ENCODE measurements around the gene C4B.
"Not testable (repeated sequence)": the region's sequence is repeated elsewhere in the genome, so short reads cannot be mapped to it uniquely, and the experiment has no call there.

Gene C4B

GRCh38 chr6:32037598-32038524, 23.3 kb downstream of the C4B start, which contains the start of gene CYP21A2:
TSS of gene CYP21A2 (plus strand) at chr6:32038415. CDS start at chr6:32038423, 8 bp downstream.
- DNase-seq = not testable (repeated sequence)

DNA sequence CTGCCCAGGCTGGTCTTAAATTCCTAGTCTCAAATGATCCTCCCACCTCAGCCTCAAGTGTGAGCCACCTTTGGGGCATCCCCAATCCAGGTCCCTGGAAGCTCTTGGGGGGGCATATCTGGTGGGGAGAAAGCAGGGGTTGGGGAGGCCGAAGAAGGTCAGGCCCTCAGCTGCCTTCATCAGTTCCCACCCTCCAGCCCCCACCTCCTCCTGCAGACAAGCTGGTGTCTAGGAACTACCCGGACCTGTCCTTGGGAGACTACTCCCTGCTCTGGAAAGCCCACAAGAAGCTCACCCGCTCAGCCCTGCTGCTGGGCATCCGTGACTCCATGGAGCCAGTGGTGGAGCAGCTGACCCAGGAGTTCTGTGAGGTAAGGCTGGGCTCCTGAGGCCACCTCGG, 24.3 kb downstream of the C4B start:
- not testable (repeated sequence) for DNase-seq

GRCh38 chr6:32039321-32040274, 25.0 kb downstream of the C4B start:
- not testable (repeated sequence) for DNase-seq

DNA sequence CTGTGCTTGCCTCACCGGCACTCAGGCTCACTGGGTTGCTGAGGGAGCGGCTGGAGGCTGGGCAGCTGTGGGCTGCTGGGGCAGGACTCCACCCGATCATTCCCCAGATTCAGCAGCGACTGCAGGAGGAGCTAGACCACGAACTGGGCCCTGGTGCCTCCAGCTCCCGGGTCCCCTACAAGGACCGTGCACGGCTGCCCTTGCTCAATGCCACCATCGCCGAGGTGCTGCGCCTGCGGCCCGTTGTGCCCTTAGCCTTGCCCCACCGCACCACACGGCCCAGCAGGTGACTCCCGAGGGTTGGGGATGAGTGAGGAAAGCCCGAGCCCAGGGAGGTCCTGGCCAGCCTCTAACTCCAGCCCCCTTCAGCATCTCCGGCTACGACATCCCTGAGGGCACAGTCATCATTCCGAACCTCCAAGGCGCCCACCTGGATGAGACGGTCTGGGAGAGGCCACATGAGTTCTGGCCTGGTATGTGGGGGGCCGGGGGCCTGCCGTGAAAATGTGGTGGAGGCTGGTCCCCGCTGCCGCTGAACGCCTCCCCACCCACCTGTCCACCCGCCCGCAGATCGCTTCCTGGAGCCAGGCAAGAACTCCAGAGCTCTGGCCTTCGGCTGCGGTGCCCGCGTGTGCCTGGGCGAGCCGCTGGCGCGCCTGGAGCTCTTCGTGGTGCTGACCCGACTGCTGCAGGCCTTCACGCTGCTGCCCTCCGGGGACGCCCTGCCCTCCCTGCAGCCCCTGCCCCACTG, 25.9 kb downstream of the C4B start:
- not testable (repeated sequence) for DNase-seq

GRCh38 chr6:32041050-32041321, 26.4 kb downstream of the C4B start:
- DNase-seq = not testable (repeated sequence)

- DNase-seq = not testable (repeated sequence)
These were observed 26.8 kb downstream of the C4B start for GRCh38 chr6:32041385-32041784.

DNA sequence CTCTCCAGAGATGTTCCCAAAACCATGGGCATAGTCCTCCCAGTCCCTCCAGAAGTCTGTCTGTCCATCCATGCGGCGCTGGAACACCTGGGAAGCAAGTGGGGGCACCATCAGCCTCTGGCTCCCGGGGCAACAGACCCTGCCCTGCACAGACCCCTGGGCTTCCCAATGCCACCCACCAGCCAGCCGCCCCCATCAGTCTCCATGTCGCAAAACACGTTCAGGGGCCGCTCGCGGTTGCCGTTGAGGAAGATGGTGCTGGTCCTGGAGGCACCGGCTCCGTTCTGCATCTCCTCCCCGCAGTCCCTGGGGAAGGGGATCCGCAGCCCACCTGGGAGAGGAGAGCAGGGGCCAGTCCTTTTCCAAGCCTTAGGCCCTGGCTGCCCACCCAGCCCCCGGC, 27.7 kb downstream of the C4B start:
- DNase-seq = not testable (repeated sequence)

DNA sequence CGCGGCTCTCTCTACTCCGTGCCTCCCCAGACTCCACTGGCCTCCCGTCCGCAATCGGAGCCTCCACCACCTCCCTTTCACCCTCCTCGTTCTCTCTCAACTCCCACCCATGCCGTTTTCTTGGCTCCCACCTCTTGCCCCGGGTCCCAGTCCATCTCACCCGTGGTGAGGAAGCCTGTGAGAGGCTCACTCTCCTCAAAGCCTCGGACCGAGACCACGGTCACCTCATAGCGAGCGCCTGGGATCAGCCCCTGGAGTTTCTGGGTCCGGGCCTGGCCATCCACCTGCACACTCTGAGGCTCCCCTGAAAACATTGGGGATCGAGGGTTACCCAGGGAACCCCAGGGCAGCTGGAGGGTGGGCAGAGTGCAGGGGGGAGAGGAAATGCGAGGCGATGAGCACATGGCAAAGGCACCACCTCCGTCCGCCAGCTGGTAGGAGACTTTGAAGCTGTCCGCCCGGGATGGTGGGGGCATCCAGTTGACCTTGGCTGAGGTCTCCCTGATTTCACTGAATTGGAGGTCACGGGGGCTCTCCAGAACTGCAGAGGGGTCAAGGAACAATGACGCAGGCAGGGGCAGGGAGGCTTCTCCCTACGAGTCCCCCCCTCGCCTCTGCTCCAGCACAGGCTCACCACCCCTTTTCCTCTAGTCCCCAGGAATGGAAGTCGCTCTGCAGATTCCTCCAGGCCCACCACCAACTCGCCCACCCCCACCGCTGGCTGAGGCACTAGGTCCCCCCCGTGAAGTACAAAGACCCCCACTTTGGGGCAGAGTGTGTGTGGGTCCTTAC, 29.2 kb downstream of the C4B start:
- not testable (repeated sequence) for DNase-seq

DNA sequence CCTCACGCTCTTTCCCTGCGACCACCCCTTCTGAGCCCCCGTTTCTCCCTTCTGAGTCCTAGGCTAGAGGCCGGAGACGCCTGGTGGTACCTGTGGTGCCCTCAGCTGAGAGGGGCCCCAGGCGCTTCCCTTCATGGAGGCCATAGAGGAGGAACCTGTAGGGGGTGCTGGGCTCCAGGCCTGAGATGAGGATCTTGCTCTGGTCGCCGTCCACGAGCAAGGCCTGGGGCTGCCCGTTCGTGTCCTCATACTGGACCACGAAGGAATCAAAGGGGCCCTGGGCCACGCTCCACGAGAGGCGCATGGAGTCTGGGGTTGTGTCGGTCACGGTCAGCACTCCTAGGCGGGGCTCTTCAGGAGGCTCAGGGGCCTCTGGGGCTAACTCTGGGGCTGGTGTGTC, 30.3 kb downstream of the C4B start:
- not testable (repeated sequence) for DNase-seq

GRCh38 chr6:32045811-32046449, 31.3 kb downstream of the C4B start:
- DNase-seq = no peak

DNA sequence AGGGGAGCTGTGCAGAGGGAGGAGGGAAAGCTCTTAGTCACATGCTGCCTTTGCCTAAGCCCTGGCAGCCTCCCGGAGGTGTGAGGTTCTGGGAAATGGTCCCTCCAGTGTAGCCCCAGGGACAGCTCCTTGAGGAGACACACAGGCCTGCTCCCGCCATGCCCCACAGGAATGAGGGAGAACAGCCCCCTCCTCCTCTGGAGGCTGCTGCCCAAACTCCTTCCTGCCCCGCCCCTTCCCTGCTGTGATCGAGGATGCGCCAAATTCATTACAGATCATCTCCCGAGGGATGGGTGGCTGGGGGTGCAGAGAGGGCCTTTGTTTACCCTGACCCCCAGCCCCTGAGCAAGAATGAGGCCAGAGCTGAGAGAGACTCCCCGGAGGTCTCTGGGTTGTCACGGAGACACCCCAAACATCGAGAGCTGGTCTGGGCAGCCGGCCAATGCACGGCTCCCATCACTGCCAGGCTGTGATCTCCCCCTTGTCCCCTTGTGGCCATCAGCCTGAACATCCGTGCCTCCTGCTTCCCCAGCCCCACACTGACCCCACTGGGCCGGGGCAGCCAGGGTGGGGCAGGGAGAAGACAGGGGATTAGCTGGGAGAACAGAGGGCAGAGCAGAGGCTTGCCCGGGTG, 32.0 kb downstream of the C4B start:
- peak; percentile 14 for DNase-seq

DNA sequence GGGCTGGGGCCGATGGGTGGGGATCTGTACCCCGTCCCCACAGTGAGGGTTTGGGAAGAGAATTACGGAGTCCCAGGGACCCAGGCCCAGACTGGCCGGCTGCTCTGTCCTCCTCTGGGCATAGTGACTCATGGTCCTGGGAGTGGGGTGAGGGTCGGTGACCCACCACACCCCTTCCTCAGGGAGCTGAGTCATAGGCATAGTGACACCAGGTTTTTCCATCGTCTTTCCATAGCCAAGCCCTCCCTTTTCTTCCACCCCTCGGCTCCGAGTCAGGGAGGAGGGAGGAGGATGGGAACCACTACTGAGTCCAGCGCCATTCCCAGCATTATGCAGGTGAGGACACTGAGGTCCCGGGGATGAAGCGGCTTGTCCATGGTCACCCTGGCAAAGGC, 32.5 kb downstream of the C4B start:
- DNase-seq = no peak

DNA sequence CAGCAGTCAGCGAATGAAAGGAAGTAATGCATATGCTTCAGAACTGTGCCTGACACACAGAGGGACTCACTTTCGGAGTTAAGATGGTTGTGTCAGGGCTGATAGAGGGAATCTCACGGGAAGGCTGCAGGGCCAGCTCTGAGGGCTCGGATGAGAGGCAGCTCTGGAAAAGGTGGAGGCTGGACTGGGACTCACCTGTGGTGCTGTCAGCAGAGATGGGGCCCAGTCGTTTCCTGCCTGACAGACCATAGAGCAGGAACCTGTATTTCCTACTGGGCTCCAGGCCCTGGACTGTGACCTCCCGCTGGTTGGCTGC, 32.9 kb downstream of the C4B start:
- DNase-seq = no peak

- DNase-seq = peak; percentile 0
These were observed 33.5 kb downstream of the C4B start for GRCh38 chr6:32047855-32048766.

DNA sequence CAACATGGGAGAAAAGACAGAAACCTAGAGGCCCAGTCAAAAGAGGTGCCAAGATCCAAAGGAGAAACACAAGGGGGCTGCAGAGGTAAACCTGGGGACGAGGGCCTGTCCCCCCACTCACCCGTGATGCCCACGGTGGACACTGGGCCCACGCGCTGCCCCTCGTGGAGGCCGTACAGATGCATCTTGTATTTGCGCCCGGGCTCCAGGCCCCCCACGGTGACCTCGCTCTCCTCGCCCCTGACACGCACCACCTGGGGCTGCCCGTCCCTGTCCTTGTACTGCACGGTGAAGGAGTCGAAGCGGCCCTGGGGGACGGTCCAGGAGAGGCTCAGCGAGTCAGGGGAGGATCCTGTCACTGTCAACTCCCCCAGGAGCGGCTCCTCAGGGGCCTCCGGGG, 34.6 kb downstream of the C4B start:
- DNase-seq = not testable (repeated sequence)

GRCh38 chr6:32049736-32050135, 35.1 kb downstream of the C4B start:
- not testable (repeated sequence) for DNase-seq

DNA sequence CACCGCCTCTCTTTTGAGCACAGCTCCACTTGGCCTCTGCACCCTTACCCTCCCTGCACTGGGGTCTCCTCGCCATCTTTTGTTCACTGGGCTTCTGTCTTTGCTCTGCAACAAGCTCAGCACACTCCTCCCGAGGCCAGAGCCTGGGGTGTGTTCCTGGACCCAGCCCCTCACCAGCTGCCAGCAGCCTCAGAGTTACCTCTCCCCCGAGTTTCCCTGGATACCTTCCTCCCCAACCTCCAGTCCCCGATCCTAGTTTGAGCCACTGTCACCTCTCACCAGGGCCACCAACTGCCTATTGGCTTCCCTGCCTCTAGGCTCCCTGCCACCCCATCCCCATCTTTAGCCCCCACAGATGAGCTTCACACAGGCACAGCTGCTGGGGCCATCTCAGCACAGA, 36.0 kb downstream of the C4B start:
- no peak for DNase-seq

GRCh38 chr6:32052626-32053025, 38.0 kb downstream of the C4B start:
- DNase-seq = not testable (repeated sequence)

GRCh38 chr6:32053314-32053713, 38.7 kb downstream of the C4B start:
- DNase-seq = not testable (repeated sequence)

DNA sequence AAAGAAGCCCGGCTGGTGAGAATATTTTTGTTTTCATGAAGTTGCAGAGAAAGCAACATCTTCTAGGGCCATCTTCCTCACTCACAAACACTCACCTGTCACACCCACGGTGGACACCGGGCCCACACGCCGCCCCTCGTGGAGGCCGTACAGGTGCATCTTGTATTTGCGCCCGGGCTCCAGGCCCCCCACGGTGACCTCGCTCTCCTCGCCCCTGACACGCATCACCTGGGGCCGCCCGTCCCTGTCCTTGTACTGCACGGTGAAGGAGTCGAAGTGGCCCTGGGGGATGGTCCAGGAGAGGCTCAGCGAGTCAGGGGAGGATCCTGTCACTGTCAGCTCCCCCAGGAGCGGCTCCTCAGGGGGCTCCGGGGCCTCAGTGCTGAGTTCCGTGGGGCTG, 41.2 kb downstream of the C4B start:
- DNase-seq = not testable (repeated sequence)

Measured in NCI-H1105 treated with DMSO at 0.1 percent for 48 hours (cell line).